Tibial nerve (tissue), 4 donors: ENCODE results near the gene DNAJC10.

ENCODE experiments used
- CTCF ChIP-seq, 5 experiments: fragments of 200-600 bp in 3 of 5; fragments of 450-650 bp in 2 of 5; sonication (generic) in 3 of 5; IDR thresholded peaks; one replicate each; pipeline ENCODE4 v1.5.1; 2016 to 2019; ENCODE audit warnings: antibody characterized with exemption in 5 of 5, mild to moderate bottlenecking in 3 of 5, moderate library complexity in 2 of 5
- EP300 ChIP-seq, 2 donors: sonication (generic); formaldehyde crosslinking; IDR thresholded peaks; one replicate each; pipeline ENCODE4 v1.6.1; 2017; ENCODE audit warnings: antibody characterized with exemption in 2 of 2, mild to moderate bottlenecking in 1 of 2
- POLR2A ChIP-seq, 2 donors: fragments of 450-650 bp; IDR thresholded peaks; one replicate each; pipeline ENCODE4 v1.6.1; 2017; ENCODE audit warnings: antibody characterized with exemption in 2 of 2, mild to moderate bottlenecking in 2 of 2, moderate library complexity in 2 of 2

- peak; percentile 24 to 55 (median 48) for TF ChIP-seq CTCF (IDR thresholded peaks at IDR 0.05)
- TF ChIP-seq POLR2A (IDR thresholded peaks at IDR 0.05) = no peak
- TF ChIP-seq EP300 (IDR thresholded peaks at IDR 0.05) = no peak
Observed at GRCh38 chr2:182763311-182763912, 47.4 kb downstream of the DNAJC10 start.
